SIG-M5 treated with dmso at 0.1 percent for 504 hours (cell line): ENCODE measurements around the gene GLIS1.

Experiments
- DNase-seq: peaks from one replicate; lab custom pipeline; 2025; ENCODE audit not compliant: unreplicated experiment; lab: John Stamatoyannopoulos, UW

Gene GLIS1

GRCh38 chr1:53539711-53540603, 199.0 kb downstream of the GLIS1 start:
- DNase-seq: no peak

- no peak for DNase-seq
Observed at GRCh38 chr1:53539226-53539625, 199.7 kb downstream of the GLIS1 start.

GRCh38 chr1:53536606-53537005, 202.4 kb downstream of the GLIS1 start:
- DNase-seq: no peak

GRCh38 chr1:53535846-53536245, 203.1 kb downstream of the GLIS1 start:
- DNase-seq: no peak

GRCh38 chr1:53535226-53535625, 203.7 kb downstream of the GLIS1 start:
- no peak for DNase-seq

GRCh38 chr1:53532912-53533311, 206.1 kb downstream of the GLIS1 start:
- DNase-seq: no peak

- DNase-seq: no peak
Observed at GRCh38 chr1:53532377-53532776, 206.6 kb downstream of the GLIS1 start.

- no peak for DNase-seq
Observed at GRCh38 chr1:53530550-53530949, 208.4 kb downstream of the GLIS1 start.

- no peak for DNase-seq
Observed at GRCh38 chr1:53529555-53529954, 209.4 kb downstream of the GLIS1 start.

GRCh38 chr1:53527368-53527767, 211.6 kb downstream of the GLIS1 start:
- no peak for DNase-seq

- no peak for DNase-seq
Observed at GRCh38 chr1:53526451-53527101, 212.4 kb downstream of the GLIS1 start.

- no peak for DNase-seq
Observed at GRCh38 chr1:53525595-53525994, 213.4 kb downstream of the GLIS1 start.

GRCh38 chr1:53524428-53525375, 214.3 kb downstream of the GLIS1 start:
- DNase-seq: no peak

GRCh38 chr1:53521924-53522552, 216.9 kb downstream of the GLIS1 start:
- no peak for DNase-seq

GRCh38 chr1:53520481-53520880, 218.5 kb downstream of the GLIS1 start:
- DNase-seq: no peak

GRCh38 chr1:53519421-53519820, 219.5 kb downstream of the GLIS1 start:
- no peak for DNase-seq

GRCh38 chr1:53518775-53519174, 220.2 kb downstream of the GLIS1 start:
- no peak for DNase-seq

GRCh38 chr1:53517821-53518352, 221.1 kb downstream of the GLIS1 start:
- no peak for DNase-seq

- DNase-seq: no peak
Observed at GRCh38 chr1:53517109-53517508, 221.9 kb downstream of the GLIS1 start.

GRCh38 chr1:53516181-53516580, 222.8 kb downstream of the GLIS1 start:
- no peak for DNase-seq

GRCh38 chr1:53514436-53514835, 224.5 kb downstream of the GLIS1 start:
- DNase-seq: no peak
